Suprapubic skin (tissue), 4 donors: ENCODE data around the gene NFATC3. TPM values are rescaled to one million over a fixed set of nuclear protein-coding genes. Genes with fewer than 3 reads are reported as not detected.
"Not testable (repeated sequence)": the region's sequence is repeated elsewhere in the genome, so short reads cannot be mapped to it uniquely, and the experiment has no call there.

Source experiments
- DNase-seq, 2 donors: peaks; one replicate each; pipeline ENCODE4 v3.0.0-alpha.2; 2019; ENCODE audit warnings: low spot score in 2 of 2
- H3K27ac ChIP-seq: fragments of 200-600 bp; sonication (generic); one replicate; pipeline ENCODE4 v1.5.1; 2019
- H3K27me3 ChIP-seq: fragments of 200-600 bp; sonication (generic); one replicate; pipeline ENCODE4 v1.5.1; 2019
- H3K36me3 ChIP-seq: fragments of 200-600 bp; sonication (generic); one replicate; pipeline ENCODE4 v1.5.1; 2019
- H3K4me1 ChIP-seq: fragments of 200-600 bp; sonication (generic); one replicate; pipeline ENCODE4 v1.5.1; 2019
- H3K4me3 ChIP-seq: fragments of 200-600 bp; sonication (generic); one replicate; pipeline ENCODE4 v1.5.1; 2019; ENCODE audit warnings: mild to moderate bottlenecking
- H3K9me3 ChIP-seq: fragments of 200-600 bp; sonication (generic); one replicate; pipeline ENCODE4 v1.5.1; 2019
- CTCF ChIP-seq, 2 donors: fragments of 200-600 bp in 1 of 2; fragments of 450-650 bp in 1 of 2; sonication (generic) in 1 of 2; IDR thresholded peaks; one replicate each; pipeline ENCODE4 v1.5.1; 2016 to 2019; ENCODE audit warnings: antibody characterized with exemption in 2 of 2, mild to moderate bottlenecking in 1 of 2, moderate library complexity in 1 of 2
- EP300 ChIP-seq: sonication (generic); formaldehyde crosslinking; IDR thresholded peaks from one replicate; pipeline ENCODE4 v1.6.1; 2017; ENCODE audit warnings: antibody characterized with exemption
- POLR2A ChIP-seq, 2 donors: fragments of 450-650 bp; IDR thresholded peaks; one replicate each; pipeline ENCODE4 v1.6.1; 2017; ENCODE audit warnings: antibody characterized with exemption in 2 of 2, mild to moderate bottlenecking in 2 of 2, moderate library complexity in 2 of 2
- POLR2AphosphoS5 ChIP-seq, 3 donors: sonication (generic); formaldehyde crosslinking; IDR thresholded peaks; one replicate each; pipeline ENCODE4 v1.6.1; 2017; ENCODE audit warnings: antibody characterized with exemption in 3 of 3
- WGBS: methylation state at CpG from one replicate; pipeline ENCODE4 v1.1.5; 2018; 5-methylcytosine and 5-hydroxymethylcytosine counted together
- total RNA-seq, 4 donors: library from RNA; depleted of rRNA; stranded (reverse); fragments of >200 nt; gene quantifications; one replicate each; pipeline ENCODE4 v1.1.0, GENCODE V29; 2016

The NFATC3 gene
- total RNA-seq, 4 donors from 2014 or later = 32.7 to 58.1 (median 36.9) TPM

DNA sequence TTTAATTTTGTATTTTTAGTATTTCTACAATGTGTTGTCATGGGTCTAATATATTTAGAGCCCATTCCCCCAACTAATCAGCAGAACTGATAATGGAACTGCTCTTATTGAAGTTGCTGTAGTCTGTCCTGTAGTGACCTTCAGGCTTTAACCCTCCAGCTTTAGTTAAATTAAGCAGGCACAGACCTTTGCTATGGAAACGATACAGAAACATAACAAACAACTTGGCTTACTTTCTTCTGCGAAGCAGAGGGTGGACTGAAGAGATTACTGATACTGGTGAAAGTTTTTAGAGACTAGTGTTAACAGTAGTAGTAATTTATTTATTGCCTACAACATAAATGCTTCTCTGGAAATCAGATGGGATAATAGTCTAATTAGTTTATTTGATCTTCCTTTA, 61.4 kb downstream of the NFATC3 start:
- H3K4me1 ChIP-seq = peaks cover 20% of the 10 kb centered on the region
- H3K4me3 ChIP-seq = no peak overlapping the region
- WGBS = 13% methylated on average over 2 of the region's 2 CpGs
- no peaks in the 10 kb centered on the region for H3K27me3 ChIP-seq
- H3K36me3 ChIP-seq = peaks cover 5% of the 10 kb centered on the region
- TF ChIP-seq CTCF (IDR thresholded peaks at IDR 0.05) (no peak), POLR2AphosphoS5 (IDR thresholded peaks at IDR 0.05) (no peak), EP300 (no peak), POLR2A (IDR thresholded peaks at IDR 0.05) (no peak)
- H3K9me3 ChIP-seq = no peaks in the 10 kb centered on the region
- DNase-seq = no peak
- H3K27ac ChIP-seq = no peak overlapping the region

- DNase-seq = no peak
- no peak overlapping the region for H3K4me3 ChIP-seq
- H3K4me1 ChIP-seq = peaks cover 20% of the 10 kb centered on the region
- TF ChIP-seq POLR2AphosphoS5 (IDR thresholded peaks at IDR 0.05) = no peak
- no peaks in the 10 kb centered on the region for H3K9me3 ChIP-seq
- WGBS = 92% methylated on average over 1 of the region's 1 CpG
- H3K27ac ChIP-seq = no peak overlapping the region
- no peaks in the 10 kb centered on the region for H3K27me3 ChIP-seq
- peaks cover 5% of the 10 kb centered on the region for H3K36me3 ChIP-seq
These were observed 62.3 kb downstream of the NFATC3 start for GRCh38 chr16:68147444-68147843.

- DNase-seq = no peak
- TF ChIP-seq POLR2AphosphoS5 (IDR thresholded peaks at IDR 0.05) (no peak), EP300 (no peak)
- Histone ChIP-seq H3K27me3 (no peaks in the 10 kb centered on the region), H3K27ac (no peak overlapping the region), H3K4me1 (peaks cover 11% of the 10 kb centered on the region), H3K4me3 (no peak overlapping the region), H3K36me3 (peaks cover 4% of the 10 kb centered on the region), H3K9me3 (no peaks in the 10 kb centered on the region)
These were observed 64.4 kb downstream of the NFATC3 start for GRCh38 chr16:68149596-68149995.

- no peak for DNase-seq
- WGBS = 62% methylated on average over 3 of the region's 3 CpGs
These were observed 70.3 kb downstream of the NFATC3 start for GRCh38 chr16:68155425-68155824.

DNA sequence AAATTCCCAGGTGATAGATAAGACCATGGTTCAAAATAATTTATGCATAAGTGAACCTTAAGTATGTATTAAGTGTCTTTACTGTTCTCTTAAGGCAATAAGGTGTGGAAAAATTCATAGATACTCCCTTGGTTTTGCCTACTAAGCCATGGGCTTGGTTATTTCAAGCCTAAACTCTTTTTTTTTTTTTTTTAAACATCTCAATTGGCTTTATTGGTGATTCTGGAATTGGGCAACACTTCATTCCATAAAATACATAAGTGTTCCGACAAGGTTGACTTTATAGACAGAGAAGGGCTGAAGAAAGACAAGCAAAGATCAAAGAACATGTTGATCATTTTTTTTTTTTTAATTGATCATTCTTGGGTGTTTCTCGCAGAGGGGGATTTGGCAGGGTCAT, 77.2 kb downstream of the NFATC3 start:
- 100% methylated on average over 2 of the region's 2 CpGs for WGBS
- Histone ChIP-seq H3K36me3 (peaks cover 29% of the 10 kb centered on the region), H3K9me3 (no peaks in the 10 kb centered on the region), H3K4me3 (no peak overlapping the region), H3K27me3 (no peaks in the 10 kb centered on the region), H3K4me1 (no peaks in the 10 kb centered on the region), H3K27ac (no peak overlapping the region)
- TF ChIP-seq POLR2A (IDR thresholded peaks at IDR 0.05) = no peak
- TF ChIP-seq POLR2AphosphoS5 (IDR thresholded peaks at IDR 0.05) = no peak
- no peak for TF ChIP-seq EP300
- no peak for TF ChIP-seq CTCF (IDR thresholded peaks at IDR 0.05)
- DNase-seq = no peak

More at GRCh38 chr16:68155425-68155824, 70.3 kb downstream of the NFATC3 start:
- no peaks in the 10 kb centered on the region for H3K27me3 ChIP-seq
- H3K4me3 ChIP-seq = no peak overlapping the region
- no peaks in the 10 kb centered on the region for H3K9me3 ChIP-seq
- no peak overlapping the region for H3K27ac ChIP-seq
- H3K36me3 ChIP-seq = peaks cover 21% of the 10 kb centered on the region
- H3K4me1 ChIP-seq = no peaks in the 10 kb centered on the region
- no peak for TF ChIP-seq POLR2A (IDR thresholded peaks at IDR 0.05)
- TF ChIP-seq CTCF (IDR thresholded peaks at IDR 0.05) = no peak
- TF ChIP-seq EP300 = no peak
- no peak for TF ChIP-seq POLR2AphosphoS5 (IDR thresholded peaks at IDR 0.05)

- H3K4me3 ChIP-seq, DNase-seq, H3K27me3 ChIP-seq, H3K9me3 ChIP-seq, H3K4me1 ChIP-seq, H3K27ac ChIP-seq: not testable (repeated sequence)
- peaks cover 27% of the 10 kb centered on the region for H3K36me3 ChIP-seq
- WGBS = no CpG with 5 or more reads among the region's 31 CpGs
These were observed 78.1 kb downstream of the NFATC3 start for GRCh38 chr16:68163275-68163674.

DNA sequence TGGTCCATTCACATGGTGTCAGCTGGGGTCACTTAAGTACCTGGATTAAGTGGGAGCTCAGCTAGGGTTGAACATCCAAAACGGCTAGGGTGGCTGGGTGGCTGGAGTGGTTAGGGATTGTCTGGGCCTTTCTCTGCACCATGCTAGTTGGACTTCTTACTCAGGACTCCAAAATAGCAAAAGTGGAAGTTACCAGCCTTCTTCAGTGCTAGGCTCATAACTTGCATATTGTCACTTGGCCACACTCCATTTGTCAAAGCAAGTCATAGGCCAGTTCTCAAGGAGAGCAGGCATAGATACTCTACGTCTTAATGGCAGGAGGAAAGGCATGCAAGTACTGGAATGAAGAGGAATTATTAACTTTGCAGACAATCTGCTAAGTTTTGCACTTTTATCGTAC, 81.1 kb downstream of the NFATC3 start:
- no peaks in the 10 kb centered on the region for H3K9me3 ChIP-seq
- no peak overlapping the region for H3K27ac ChIP-seq
- no peak for TF ChIP-seq EP300
- TF ChIP-seq POLR2A (IDR thresholded peaks at IDR 0.05) = no peak
- TF ChIP-seq POLR2AphosphoS5 (IDR thresholded peaks at IDR 0.05) = no peak
- TF ChIP-seq CTCF (IDR thresholded peaks at IDR 0.05) = no peak
- H3K27me3 ChIP-seq = no peaks in the 10 kb centered on the region
- H3K4me3 ChIP-seq = no peak overlapping the region
- 87% methylated on average over 3 of the region's 3 CpGs for WGBS
- no peaks in the 10 kb centered on the region for H3K4me1 ChIP-seq
- peaks cover 24% of the 10 kb centered on the region for H3K36me3 ChIP-seq
- DNase-seq = no peak
